Keratinocyte (primary cell): Measurements from ENCODE around the gene THBS4.

Experiments used
- EZH2 ChIP-seq: IDR thresholded peaks from one replicate; pipeline ENCODE4 v1.6.1; 2012; ENCODE audit warnings: inconsistent platforms, mild to moderate bottlenecking, low read length, moderate library complexity
- TF ChIP-seq, protein P1 (sequence below), 3 experiments: IDR thresholded peaks in 1 of 3; conservative IDR thresholded peaks in 1 of 3; optimal IDR thresholded peaks in 1 of 3; 2 replicates in 2 of 3; 3 replicates in 1 of 3; pipeline versions ENCODE3 to v1.5.1; 2011; ENCODE audit warnings: low read length in 3 of 3, mild to moderate bottlenecking in 3 of 3, moderate library complexity in 2 of 3, control low read depth in 1 of 3, inconsistent platforms in 1 of 3; ENCODE audit not compliant: insufficient read depth in 2 of 3; ENCODE audit errors: extremely low read depth in 1 of 3

DNA sequence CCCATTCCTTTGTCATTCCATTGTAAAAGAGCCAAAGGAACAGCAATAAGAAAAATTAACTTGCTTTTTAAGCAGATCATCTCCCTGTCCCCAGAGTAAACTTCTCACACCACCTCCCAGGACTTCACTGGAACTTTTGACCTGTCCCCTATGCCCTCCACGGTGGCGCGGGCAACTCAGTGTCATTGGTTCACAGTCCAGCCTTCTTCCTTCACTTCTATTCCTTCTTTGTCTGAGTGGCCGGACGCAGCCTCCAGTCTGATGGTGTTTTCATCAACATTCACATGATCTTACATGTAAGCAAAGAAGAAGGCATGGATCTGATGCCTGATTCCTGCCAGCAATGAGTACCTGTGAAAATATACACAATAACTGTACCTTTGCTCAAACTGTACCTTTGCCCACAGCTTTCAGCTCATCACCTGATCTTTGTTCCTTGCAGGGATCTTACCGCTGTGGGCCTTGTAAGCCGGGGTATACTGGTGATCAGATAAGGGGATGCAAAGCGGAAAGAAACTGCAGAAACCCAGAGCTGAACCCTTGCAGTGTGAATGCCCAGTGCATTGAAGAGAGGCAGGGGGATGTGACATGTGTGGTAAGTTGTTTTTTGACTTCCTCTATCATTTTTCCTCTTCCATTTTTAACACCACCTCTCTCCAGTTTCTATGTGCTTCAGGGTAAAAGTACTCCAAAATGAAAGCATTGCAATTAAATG is 32.5 kb downstream of the THBS4 start:
- TF ChIP-seq, protein P1, sequence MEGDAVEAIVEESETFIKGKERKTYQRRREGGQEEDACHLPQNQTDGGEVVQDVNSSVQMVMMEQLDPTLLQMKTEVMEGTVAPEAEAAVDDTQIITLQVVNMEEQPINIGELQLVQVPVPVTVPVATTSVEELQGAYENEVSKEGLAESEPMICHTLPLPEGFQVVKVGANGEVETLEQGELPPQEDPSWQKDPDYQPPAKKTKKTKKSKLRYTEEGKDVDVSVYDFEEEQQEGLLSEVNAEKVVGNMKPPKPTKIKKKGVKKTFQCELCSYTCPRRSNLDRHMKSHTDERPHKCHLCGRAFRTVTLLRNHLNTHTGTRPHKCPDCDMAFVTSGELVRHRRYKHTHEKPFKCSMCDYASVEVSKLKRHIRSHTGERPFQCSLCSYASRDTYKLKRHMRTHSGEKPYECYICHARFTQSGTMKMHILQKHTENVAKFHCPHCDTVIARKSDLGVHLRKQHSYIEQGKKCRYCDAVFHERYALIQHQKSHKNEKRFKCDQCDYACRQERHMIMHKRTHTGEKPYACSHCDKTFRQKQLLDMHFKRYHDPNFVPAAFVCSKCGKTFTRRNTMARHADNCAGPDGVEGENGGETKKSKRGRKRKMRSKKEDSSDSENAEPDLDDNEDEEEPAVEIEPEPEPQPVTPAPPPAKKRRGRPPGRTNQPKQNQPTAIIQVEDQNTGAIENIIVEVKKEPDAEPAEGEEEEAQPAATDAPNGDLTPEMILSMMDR (optimal IDR thresholded peaks at IDR 0.05 in 1 of 3, IDR thresholded peaks at IDR 0.05 in 1 of 3, conservative IDR thresholded peaks at IDR 0.05 in 1 of 3; ENCODE audit: extremely low read depth in 1 of 3, insufficient read depth in 2 of 3, low read length in 3 of 3): no peak
- TF ChIP-seq EZH2: no peak
